ENCODE measurements around the gene DIPK1C. TPM values are rescaled to one million over a fixed set of nuclear protein-coding genes. Genes with fewer than 3 reads are reported as not detected.

Gene DIPK1C
- total and polyA plus RNA-seq, 2 of the 4 experiments (the other 2 are of a cell fraction), result not detected

DNA sequence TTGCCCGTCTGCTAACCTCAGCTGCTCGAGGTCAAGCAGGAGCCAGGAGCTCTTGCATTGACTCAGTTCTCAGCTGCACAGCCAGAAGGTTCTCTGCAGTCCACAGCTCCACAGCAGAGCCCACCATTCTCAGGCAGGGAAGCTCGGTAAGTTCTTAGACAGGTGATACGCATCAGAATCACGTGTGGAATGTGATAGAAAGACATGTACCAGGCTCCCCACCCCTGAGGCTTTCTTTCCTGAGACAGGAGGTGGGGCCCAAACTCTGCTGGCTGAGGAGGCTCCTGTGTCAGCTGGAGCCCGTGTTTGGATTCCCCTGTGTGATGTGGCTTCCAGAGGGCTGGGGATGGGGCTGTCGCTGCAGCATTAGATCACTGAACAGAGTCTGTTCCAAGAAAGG is 28.0 kb downstream of the DIPK1C start:
- CTCF ChIA-PET, result no interaction called here
- dilution Hi-C loops (cut with HindIII; ENCODE audit: low sequenced_read_pairs, unreplicated experiment) (no loop called here), intact Hi-C loops (cut with micrococcal nuclease) (no loop called here), in situ Hi-C loops (cut with MboI; ENCODE audit: low sequenced_read_pairs) (no loop called here)
- POLR2A ChIA-PET (ENCODE audit: unreplicated experiment), result no interaction called here
- ATAC-seq (ENCODE audit: low read depth) (no peak), DNase-seq (no peak)
- H3K27me3 ChIP-seq (ENCODE audit: control insufficient read depth, insufficient read depth, low read length), result peaks cover 14% of the 10 kb centered on the region
- no CpG with 5 or more reads among the region's 7 CpGs for WGBS, 2 experiments (ENCODE audit: extremely low coverage in 2 of 2, insufficient read length in 1 of 2)
- no peak overlapping the region for H3K4ac ChIP-seq (ENCODE audit: low read depth, low read length)
- no peak overlapping the region for H2BK120ac ChIP-seq (ENCODE audit: low read depth, low read length)
- H2AK5ac ChIP-seq (ENCODE audit: low read depth, low read length), result no peak overlapping the region
- H4K5ac ChIP-seq (ENCODE audit: low read depth, low read length), result no peak overlapping the region
- no peaks in the 10 kb centered on the region for H3K9me3 ChIP-seq (ENCODE audit: control insufficient read depth, insufficient read depth, low read length)
- no peak overlapping the region for H3K9ac ChIP-seq (ENCODE audit: low read depth, low read length)
- no peak overlapping the region for H2AK9ac ChIP-seq (replicated peaks; ENCODE audit: low read depth, low read length, poor library complexity)
- no peak overlapping the region for H2BK5ac ChIP-seq (ENCODE audit: low read depth, low read length, poor library complexity, severe bottlenecking)
- no peaks in the 10 kb centered on the region for H3K36me3 ChIP-seq (ENCODE audit: control insufficient read depth, insufficient read depth, low read length)
- H2BK15ac ChIP-seq (ENCODE audit: low read depth, low read length), result no peak overlapping the region
- H4K91ac ChIP-seq (ENCODE audit: insufficient read depth, low read depth, low read length), result no peak overlapping the region
- H2BK20ac ChIP-seq (ENCODE audit: low read depth, low read length), result no peak overlapping the region
- no peak overlapping the region for H3K14ac ChIP-seq (replicated peaks; ENCODE audit: low read depth, low read length)
- H3K9me1 ChIP-seq (ENCODE audit: insufficient read depth, low read length), result peaks cover 3% of the 10 kb centered on the region; the same call in 1 of the 2 replicates
- TF ChIP-seq MAFK (IDR thresholded peaks at IDR 0.05; ENCODE audit: low read depth, low read length) (no peak), CHD1 (IDR thresholded peaks at IDR 0.05; ENCODE audit: low read depth, low read length) (no peak), MXI1 (IDR thresholded peaks at IDR 0.05; ENCODE audit: borderline replicate concordance, low read depth, low read length) (no peak), RCOR1 (IDR thresholded peaks at IDR 0.05; ENCODE audit: insufficient replicate concordance, low read length) (no peak), POLR2A (IDR thresholded peaks at IDR 0.05; ENCODE audit: low read depth, low read length) (no peak), NFE2L2 (IDR thresholded peaks at IDR 0.05; ENCODE audit: low read depth, low read length) (no peak)
- H4K20me1 ChIP-seq (ENCODE audit: insufficient read depth, low read length), result no peaks in the 10 kb centered on the region
- H3K56ac ChIP-seq (ENCODE audit: extremely low read depth, insufficient read depth, low read length), result no peak overlapping the region
- H3K79me1 ChIP-seq (ENCODE audit: low read depth in 1 of 2, low read length in 2 of 2), result no peaks in the 10 kb centered on the region
- H3K23ac ChIP-seq (ENCODE audit: low read depth, low read length), result no peak overlapping the region
- H3K4me2 ChIP-seq (ENCODE audit: low read depth, low read length), result no peak overlapping the region
- H3K18ac ChIP-seq (ENCODE audit: low read depth, low read length), result no peak overlapping the region
- BruUV-seq (replicated peaks), result no TSS peak
- H3K4me3 ChIP-seq (ENCODE audit: insufficient read depth, low read depth, low read length), result no peak overlapping the region
- H3K4me1 ChIP-seq (ENCODE audit: control insufficient read depth, insufficient read depth, low read length), result no peaks in the 10 kb centered on the region
- no peak overlapping the region for H2AFZ ChIP-seq (replicated peaks; ENCODE audit: low read length, poor library complexity)
- no peak overlapping the region for H3K27ac ChIP-seq (ENCODE audit: insufficient read depth, low read length)
- no peak overlapping the region for H4K8ac ChIP-seq (ENCODE audit: low read depth in 2 of 2, low read length in 2 of 2)

Data from IMR-90 (cell line).